Measurements from ENCODE around the gene SCRN1.

DNA sequence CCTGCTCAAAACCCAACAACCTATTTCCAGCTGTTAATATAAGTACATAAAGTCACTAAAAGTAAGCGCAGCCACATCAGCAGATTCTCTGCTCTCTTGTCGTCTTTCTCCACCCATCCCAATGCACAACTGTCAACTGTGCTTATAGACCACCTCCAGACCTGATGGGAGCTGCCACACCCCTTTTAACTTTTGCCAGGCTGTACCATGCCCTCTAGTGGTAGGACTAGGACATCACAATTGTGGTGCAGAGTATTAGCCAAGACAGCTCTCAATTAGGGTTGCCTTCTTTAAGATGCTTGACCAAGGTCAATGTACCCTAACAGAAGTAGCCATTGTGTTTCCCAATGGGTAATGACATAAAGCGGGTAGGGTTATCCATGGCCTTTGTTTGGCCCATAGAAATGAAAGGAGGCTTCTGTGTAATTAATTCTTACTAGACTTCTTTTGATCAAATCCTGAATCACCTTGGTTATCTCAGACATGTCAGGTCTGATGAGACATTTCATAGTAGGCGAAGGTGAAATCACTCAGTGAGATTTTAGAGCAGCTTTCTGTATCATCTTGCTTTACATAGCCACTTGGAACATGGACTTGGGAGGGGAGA is 68.1 kb downstream of the SCRN1 start:
- TF ChIP-seq EZH2 (IDR thresholded peaks at IDR 0.05; ENCODE audit: insufficient read depth, poor library complexity, severe bottlenecking), result no peak
- no peak for TF ChIP-seq EZH2phosphoT487 (IDR thresholded peaks at IDR 0.05; ENCODE audit: insufficient read depth, low read depth)
